ENCODE data around the gene TM7SF2.
A peak's percentile ranks its signal among the peaks of the same experiment; 100 is the strongest.

TM7SF2 gene

DNA sequence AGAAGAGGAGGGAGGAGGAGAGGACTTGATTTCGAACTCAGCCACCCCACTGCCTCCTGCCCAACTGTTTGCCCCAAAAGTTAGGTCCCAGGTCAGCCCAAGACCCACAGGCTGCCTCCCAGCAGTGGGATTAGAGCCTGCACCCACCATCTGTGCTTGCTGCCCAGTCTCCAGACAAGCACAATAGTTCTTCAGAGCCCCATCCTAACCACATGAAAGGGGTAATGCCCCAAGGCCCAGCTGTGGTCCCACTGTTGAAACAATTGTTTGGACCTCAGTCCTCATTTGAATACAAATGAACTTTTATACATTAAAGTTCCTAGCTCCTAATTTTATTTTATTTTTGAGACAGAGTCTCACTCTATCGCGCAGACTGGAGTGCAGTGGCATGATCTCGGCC, 21.0 kb upstream of the TM7SF2 start:
- DNase-seq (ENCODE audit: low read depth) = no peak

DNA sequence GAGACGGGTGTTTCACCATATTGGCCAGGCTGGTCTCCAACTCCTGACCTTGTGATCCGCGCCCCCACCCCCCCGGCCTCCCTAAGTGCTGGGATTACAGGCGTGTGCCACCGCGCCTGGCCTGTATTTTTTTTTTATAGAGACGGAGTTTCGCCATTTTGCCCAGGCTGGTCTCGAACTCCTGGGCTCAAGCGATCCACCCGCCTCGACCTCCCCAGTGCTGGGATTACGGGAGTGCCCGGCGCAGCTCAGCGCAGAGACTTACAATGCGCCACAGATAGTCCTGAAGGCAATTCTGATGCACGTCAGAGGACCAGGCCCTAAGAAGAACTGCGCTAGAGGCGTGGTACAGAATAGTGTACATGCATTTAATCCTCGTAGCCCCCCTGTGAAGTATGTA, 16.2 kb upstream of the TM7SF2 start:
- no peak for DNase-seq (ENCODE audit: low read depth)

DNA sequence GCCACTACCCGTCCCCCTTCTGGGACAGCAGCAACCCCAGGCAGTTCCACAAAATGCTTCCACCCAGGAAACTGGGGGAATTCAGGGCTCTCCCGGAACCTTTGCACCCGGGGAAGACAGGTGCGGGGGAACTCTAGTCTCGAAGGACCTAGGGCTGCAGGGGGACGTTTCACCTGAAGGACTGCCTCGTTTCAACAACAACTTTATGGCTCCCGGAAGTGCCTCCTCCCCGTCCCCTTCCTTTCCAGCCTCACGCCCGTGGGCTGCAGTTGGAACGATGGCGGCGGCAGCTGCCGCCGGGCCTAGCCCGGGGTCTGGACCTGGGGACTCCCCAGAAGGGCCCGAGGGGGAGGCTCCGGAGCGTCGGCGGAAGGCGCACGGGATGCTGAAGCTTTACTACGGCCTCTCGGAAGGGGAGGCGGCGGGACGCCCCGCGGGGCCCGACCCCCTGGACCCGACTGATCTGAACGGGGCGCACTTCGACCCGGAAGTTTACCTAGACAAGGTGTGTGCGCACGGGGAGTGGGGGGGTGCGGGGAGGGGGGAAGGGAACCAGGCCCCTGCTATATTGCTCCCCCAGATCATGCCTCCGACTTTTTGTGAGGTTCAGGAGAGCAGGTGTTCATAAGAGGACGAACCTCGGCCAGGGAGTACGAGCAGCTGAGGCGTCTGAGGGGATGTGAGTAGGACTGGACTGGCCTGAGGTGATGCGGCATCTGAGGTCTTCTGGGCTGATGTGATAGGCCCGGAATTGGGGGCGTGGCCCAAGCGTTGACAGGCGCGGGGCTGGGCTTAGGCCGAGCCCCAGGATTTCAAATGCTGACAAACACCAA, 15.5 kb upstream of the TM7SF2 start, which contains the start of gene VPS51:
Gene VPS51, plus strand, starts transcription at position 241 of the 833 bp plus-strand sequence. Its CDS starts 37 bp downstream, at position 278.
- DNase-seq (ENCODE audit: low read depth) = peak; percentile 74

DNA sequence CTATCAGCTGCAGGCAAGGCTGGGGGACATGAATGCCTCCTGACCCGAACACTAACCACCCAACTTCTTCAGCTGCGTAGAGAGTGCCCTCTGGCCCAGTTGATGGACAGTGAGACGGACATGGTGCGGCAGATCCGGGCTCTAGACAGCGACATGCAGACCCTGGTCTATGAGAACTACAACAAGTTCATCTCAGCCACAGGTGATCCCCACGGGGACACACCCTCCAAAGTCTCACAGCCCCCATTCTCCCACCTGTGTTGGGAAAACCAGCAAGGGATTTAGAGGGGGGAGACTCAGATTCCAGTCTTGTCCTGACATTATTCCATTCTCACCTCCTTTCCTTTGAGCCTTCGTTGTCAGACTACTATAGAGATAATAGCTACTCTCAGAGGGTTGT, 14.7 kb upstream of the TM7SF2 start:
- DNase-seq (ENCODE audit: low read depth) = no peak

DNA sequence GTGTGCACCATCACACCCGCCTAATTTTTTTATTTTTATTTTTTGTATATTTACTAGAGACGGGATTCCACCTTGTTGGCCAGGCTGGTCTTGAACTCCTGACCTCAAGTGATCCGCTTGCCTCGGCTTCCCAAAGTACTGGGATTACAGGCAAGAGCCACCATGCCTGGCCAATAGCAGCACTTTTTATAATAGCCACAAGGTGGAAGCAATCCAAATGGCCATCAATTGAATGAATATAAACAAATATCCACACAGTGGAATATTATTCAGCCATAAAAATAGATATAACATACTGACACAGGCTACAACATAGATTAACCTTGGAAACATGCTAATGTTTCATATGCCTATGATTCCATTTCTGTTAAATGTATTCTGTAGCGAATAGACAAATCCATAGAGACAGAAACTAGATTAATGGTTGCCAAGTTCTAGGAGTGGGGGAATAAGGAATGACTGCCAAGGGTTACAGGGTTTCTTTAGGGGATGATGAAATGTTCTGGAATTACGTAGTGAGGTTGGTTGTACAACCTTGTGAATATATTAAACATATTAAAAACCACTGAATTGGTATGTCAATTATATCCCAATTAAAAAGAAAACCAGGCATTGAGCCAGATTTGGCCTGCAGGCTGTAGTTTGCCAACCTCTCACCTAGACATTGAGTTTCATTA, 10.9 kb upstream of the TM7SF2 start:
- DNase-seq (ENCODE audit: low read depth) = no peak

DNA sequence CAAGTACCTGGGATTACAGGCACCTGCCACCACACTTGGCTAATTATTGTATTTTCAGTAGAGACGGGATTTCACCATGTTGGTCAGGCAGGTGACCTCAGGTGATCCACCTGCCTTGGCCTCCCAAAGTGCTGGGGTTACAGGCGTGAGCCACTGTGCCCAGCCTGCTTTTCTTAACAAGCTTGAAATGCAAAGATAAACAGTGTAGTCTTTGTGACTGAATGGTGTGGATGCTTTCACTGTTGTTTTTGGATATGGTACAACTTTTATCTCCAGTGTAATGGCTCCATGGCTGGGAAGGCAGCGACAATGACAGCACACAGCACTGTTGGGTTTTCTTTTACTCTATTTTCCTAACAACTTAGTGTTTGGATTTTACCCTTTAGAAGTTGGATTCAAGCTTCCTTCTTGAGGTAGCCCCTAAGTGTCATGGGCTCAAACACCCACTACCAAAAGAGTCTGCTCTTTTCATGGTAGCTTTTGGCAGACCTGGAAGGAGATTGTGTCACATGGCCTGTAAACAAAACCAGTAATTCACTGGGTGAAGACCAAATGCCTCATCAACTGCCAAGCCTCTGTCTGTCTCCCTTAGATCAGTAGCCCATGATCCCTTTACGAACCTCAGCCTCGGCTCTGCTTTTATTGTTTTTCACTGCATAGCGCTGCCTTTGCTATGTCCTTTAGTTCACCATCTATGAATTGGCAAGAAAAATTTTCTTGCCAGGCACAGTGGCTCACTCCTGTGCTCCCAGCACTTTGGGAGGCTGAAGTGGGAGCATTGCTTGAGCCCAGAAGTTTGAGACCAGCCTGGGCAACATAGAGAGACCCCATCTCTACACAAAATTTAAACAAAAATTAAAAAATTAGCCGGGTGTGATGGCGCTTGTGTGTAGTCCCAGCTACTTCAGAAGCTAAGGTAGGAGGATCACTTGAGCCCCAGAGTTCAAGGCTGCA, 9.3 kb upstream of the TM7SF2 start:
- DNase-seq (ENCODE audit: low read depth) = no peak

DNA sequence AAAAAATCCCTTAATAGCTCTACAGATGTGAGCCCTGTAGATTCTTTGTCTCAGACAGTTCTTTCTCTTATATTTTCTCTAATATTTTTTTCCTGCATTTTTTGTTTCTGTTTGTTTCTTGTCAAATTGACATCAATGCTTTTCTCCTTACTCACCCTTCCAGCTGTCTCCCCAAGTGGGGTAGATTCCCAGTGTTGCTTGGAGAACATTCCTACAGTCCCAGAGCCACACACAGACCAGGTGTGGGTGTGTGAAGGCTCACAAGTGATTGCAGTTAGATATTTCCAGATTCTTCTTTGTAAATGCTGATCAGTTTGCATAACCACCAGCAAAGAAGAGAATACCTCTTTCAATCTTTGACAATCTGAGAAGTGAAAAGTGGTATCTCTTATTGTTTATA, 8.2 kb upstream of the TM7SF2 start:
- DNase-seq (ENCODE audit: low read depth) = no peak

DNA sequence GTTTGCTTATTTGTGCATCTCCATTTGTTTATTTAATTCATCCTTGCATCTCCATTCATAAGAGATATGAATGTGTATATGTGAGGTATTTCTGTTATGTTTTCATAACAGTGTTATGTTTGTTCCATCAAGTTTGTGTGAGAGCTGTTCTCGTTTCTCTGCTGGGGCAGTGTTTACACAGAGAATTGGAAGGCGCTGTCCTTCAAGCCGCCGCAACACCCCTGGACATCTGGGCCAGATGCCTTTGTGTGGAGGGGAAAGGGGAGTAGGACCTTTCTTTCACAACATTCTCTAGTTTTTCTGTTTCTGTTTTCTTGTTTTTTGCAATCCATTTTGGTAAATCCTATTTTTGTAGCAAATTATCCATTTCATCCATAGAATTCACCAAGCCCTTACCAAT, 7.0 kb upstream of the TM7SF2 start:
- DNase-seq (ENCODE audit: low read depth) = no peak

DNA sequence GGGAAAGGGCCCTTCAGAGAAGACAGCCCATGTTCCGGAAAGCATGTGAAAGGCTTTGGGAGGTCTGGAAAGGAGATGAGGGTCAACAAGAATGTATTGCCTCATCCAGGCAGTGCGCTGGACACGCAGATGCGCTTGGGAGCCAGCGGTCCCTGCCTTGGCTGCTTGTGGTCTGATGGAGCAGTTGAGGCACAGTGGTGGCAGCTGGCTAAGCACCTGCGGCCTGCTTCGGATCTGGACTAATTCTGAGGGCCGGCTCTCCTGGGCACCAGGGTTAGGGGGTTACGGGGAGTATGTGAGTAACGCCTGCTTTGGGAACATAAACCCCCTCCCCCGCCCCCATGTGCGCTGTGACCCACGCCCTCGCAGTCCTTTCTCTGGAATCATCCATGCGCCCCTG, 4.6 kb upstream of the TM7SF2 start:
- DNase-seq (ENCODE audit: low read depth) = no peak

DNA sequence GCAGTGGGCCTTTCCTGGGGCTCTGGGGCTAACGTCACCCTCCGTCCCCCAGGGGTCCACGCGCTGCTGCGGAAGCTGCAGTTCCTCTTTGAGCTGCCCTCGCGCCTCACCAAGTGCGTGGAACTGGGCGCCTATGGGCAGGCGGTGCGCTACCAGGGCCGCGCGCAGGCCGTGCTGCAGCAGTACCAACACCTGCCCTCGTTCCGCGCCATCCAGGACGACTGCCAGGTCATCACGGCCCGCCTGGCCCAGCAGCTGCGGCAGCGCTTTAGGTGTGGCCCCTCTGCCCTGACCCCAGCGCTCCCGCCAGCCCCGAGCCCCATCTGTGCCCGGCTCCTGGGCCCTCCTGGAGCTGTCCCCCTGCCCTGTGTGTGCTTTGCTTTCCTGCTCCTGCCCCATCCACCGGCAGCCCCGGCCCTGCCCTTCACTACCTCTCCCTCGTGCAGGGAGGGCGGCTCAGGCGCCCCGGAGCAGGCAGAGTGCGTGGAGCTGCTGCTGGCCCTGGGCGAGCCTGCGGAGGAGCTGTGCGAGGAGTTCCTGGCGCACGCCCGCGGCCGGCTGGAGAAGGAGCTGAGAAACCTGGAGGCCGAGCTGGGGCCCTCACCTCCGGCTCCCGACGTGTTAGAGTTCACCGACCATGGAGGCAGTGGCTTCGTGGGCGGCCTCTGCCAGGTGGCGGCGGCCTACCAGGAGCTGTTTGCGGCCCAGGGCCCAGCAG, 3.8 kb upstream of the TM7SF2 start:
- DNase-seq (ENCODE audit: low read depth) = no peak

DNA sequence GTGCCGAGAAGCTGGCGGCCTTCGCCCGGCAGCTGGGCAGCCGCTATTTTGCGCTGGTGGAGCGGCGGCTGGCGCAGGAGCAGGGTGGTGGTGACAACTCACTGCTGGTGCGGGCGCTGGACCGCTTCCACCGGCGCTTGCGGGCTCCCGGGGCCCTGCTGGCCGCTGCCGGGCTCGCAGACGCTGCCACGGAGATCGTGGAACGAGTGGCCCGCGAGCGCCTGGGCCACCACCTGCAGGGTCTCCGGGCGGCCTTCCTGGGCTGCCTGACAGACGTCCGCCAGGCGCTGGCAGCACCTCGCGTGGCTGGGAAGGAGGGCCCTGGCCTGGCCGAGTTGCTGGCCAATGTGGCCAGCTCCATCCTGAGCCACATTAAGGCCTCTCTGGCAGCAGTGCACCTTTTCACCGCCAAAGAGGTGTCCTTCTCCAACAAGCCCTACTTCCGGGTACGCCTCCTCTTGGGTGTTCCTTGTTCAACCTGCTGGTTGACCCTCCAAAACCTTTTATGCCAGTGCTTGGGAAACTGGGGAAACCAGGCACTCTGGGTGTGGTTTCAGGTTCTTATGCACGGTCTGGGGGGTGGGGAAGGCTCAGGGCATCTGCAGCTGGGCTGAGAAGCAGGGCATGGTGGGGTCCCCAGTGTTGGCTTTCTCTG, 3.1 kb upstream of the TM7SF2 start:
- DNase-seq (ENCODE audit: low read depth) = no peak

DNA sequence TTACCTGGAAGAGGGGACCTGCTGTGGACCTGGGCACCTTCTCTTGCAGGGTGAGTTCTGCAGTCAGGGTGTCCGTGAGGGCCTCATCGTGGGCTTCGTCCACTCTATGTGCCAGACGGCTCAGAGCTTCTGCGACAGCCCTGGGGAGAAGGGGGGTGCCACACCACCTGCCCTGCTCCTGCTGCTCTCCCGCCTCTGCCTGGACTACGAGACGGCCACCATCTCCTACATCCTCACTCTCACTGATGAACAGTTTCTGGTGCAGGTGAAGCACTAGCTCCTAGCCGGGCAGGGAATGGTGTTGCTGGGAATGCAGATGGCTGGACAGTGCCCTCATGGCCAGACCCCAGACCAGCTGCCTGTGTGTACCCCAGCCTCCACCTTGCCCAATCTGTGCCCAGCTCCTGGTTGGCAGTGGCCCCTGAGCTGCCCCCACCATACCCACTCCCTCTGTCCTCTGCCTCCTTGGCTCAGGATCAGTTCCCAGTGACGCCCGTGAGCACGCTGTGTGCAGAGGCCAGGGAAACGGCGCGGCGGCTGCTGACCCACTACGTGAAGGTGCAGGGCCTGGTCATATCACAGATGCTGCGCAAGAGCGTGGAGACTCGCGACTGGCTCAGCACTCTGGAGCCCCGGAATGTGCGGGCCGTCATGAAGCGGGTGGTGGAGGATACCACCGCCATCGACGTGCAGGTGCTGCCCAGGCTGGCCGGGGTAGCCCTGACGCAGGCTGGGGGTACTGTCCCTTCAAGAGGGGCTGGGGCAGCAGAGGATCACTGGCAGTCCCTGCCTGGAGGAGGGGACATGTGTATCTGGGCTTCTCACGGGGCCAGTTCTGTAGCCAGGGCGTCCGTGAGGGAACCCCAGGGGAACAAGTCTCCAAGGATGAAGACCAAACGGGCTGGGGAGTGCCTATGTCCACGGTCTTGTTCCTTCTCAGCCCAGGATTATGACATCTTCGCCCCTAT, 2.2 kb upstream of the TM7SF2 start:
- DNase-seq (ENCODE audit: low read depth) = no peak

DNA sequence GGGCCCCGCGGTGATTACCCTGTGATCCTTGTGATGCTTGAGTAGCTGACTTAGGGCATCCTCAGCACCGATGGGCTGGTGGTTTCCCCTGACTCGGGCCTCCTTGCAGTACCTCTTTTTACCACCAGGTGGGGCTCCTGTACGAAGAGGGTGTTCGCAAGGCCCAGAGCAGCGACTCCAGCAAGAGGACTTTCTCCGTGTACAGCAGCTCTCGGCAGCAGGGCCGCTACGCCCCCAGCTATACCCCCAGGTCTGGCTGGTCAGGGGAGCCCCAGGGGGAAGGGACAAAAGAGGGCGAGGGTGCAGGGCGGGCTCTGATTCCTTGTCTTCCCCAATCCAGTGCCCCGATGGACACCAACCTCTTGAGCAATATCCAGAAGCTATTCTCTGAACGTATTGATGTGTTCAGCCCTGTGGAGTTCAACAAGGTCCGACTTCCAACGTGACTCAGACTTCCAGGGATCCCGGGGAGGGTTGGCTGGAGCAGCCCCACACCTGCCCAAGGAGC, 1.3 kb upstream of the TM7SF2 start:
- DNase-seq (ENCODE audit: low read depth) = peak; percentile 78

DNA sequence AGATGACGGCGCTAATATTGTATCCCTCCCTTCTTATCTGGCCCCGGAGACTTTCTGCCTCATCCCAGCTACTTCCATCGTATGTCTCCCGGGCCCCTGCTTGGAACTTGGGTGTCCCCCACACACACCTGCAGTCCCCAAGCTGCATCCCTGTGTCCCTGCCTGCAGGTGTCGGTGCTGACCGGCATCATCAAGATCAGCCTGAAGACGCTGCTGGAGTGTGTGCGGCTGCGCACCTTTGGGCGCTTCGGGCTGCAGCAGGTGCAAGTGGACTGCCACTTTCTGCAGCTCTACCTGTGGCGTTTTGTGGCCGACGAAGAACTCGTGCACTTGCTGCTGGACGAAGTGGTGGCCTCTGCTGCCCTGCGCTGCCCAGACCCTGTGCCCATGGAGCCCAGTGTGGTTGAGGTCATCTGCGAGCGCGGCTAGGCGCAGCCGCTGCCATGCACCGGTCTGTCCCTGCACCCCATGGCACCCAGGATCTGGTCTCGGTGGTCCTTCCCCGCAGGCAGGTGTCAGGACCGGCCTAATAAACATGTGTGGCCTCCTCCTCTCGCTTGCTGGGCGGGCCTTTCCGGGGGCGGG, 421 bp upstream of the TM7SF2 start:
- no peak for DNase-seq (ENCODE audit: low read depth)

DNA sequence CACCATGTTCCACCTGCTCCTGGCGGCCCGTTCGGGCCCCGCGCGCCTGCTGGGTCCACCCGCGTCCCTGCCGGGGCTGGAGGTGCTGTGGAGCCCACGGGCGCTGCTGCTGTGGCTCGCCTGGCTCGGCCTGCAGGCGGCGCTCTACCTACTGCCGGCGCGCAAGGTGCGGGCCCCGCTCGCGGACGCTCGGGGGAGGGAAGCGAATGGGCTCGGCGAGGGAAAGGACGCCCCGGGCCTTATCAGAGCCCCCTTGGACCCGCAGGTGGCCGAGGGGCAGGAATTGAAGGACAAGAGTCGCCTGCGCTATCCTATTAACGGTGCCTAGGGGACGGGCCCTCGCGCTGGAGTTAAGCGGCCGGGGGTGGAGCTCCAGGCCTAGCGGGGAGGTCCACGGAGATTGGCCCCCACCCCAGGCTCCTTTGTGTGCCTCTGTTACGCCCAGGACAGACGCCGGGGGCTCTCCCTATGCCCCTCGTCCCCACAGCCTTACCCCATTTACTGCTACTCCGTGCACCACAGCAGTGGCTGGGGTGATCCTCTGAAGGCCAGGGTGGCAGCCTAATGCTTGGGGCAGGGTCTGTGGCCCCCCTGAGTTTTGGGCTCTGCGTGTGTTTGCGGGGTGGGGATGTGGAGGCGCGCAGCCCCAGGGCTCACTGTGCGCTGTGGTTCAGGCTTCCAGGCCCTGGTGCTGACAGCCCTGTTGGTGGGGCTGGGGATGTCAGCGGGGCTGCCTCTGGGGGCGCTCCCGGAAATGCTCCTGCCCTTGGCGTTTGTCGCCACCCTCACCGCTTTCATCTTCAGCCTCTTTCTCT, 1.1 kb downstream of the TM7SF2 start:
- DNase-seq (ENCODE audit: low read depth) = peak; percentile 49

DNA sequence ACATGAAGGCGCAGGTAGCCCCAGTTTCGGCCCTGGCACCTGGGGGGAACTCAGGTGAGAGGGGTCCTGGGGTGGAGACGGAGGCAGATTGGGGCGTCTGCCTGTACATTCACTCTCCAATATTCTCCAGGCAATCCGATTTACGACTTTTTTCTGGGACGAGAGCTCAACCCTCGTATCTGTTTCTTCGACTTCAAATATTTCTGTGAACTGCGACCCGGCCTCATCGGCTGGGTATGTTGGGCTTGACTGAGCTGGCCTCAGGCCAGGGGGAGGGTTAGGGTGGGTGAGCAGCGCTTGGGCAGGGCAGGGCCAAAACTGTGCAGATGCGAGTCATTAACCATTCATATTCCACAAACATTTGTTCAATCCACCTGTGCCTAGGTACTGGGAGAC, 1.7 kb downstream of the TM7SF2 start:
- DNase-seq (ENCODE audit: low read depth) = no peak

DNA sequence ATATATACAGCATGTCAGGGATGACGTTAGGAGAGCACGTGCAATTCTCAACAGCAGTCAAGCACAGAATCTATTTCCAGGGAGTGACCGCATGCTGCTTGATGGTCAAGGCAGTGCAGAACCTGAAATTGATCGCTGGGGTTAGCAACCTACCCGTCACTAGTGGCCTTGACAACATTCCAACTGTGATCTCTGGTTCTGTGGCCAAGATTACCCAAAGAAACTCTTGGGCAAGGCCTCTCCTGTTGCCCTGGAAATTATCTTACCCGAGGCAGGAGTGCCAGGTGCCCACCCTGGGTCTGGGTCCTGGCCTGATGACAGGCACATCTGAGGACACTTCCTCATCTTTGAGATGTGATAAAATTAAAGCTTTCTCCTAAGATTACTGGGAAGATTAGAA, 2.2 kb downstream of the TM7SF2 start:
- DNase-seq (ENCODE audit: low read depth) = no peak

DNA sequence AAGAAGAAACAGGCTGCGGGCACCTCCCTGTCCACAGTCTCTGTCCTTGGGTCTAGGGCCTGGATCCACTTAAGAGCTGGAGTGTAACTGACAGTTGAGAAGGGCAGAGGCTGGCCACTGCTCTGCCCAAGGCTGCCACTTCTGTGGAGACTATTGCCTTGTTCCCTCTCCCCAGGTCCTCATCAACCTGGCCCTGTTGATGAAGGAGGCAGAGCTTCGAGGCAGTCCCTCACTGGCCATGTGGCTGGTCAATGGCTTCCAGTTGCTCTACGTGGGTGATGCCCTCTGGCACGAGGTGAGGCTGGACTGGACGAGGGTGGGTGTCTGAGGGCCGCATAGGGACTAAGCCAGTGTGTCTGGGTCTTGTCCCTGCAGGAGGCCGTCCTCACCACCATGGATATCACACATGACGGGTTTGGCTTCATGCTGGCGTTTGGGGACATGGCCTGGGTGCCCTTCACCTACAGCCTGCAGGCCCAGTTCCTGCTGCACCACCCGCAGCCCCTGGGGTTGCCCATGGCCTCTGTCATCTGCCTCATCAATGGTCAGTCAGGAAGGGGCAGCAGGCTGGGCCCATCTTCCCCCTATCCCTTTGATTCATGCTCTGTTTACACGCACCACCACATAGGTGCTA, 3.0 kb downstream of the TM7SF2 start:
- no peak for DNase-seq (ENCODE audit: low read depth)

Measured in T-helper 22 cell (primary cell).